Stimulated activated CD8-positive, alpha-beta memory T cell treated with anti-CD3 and anti-CD28 coated beads, Interleukin-15, amount 100 ng/mL, for 24 hours (primary cell): ENCODE measurements around the gene CALML4.
"Not testable (repeated sequence)": the region's sequence is repeated elsewhere in the genome, so short reads cannot be mapped to it uniquely, and the experiment has no call there.

Experiments
- DNase-seq: peaks from one replicate; pipeline ENCODE4 v3.0.0-alpha.2; 2020; ENCODE audit warnings: low read depth

CALML4 gene

GRCh38 chr15:68224546-68225250 is 19.6 kb upstream of the CALML4 start:
- no peak for DNase-seq

GRCh38 chr15:68224108-68224507 is 19.0 kb upstream of the CALML4 start:
- no peak for DNase-seq

- DNase-seq, result no peak
These were observed 18.0 kb upstream of the CALML4 start for GRCh38 chr15:68223171-68223570.

- not testable (repeated sequence) for DNase-seq
These were observed 17.3 kb upstream of the CALML4 start for GRCh38 chr15:68222432-68222743.

- not testable (repeated sequence) for DNase-seq
These were observed 16.6 kb upstream of the CALML4 start for GRCh38 chr15:68221530-68222431.

- DNase-seq, result no peak
These were observed 15.8 kb upstream of the CALML4 start for GRCh38 chr15:68220967-68221366.

GRCh38 chr15:68220489-68220888 is 15.4 kb upstream of the CALML4 start:
- no peak for DNase-seq

GRCh38 chr15:68218847-68219798 is 14.0 kb upstream of the CALML4 start:
- DNase-seq, result no peak

- no peak for DNase-seq
These were observed 13.2 kb upstream of the CALML4 start for GRCh38 chr15:68218331-68218730.

GRCh38 chr15:68217341-68217740 is 12.2 kb upstream of the CALML4 start:
- no peak for DNase-seq

- DNase-seq, result no peak
These were observed 9.7 kb upstream of the CALML4 start for GRCh38 chr15:68214838-68215254.

- DNase-seq, result no peak
These were observed 9.1 kb upstream of the CALML4 start for GRCh38 chr15:68213991-68214837.

- not testable (repeated sequence) for DNase-seq
These were observed 8.3 kb upstream of the CALML4 start for GRCh38 chr15:68213491-68213845.

GRCh38 chr15:68211656-68212320 is 6.7 kb upstream of the CALML4 start:
- DNase-seq, result no peak

GRCh38 chr15:68210821-68211655 is 5.9 kb upstream of the CALML4 start:
- DNase-seq, result peak; percentile 39

- no peak for DNase-seq
These were observed 5.3 kb upstream of the CALML4 start for GRCh38 chr15:68210409-68210756.

GRCh38 chr15:68209735-68210408 is 4.7 kb upstream of the CALML4 start:
- no peak for DNase-seq

GRCh38 chr15:68209272-68209671 is 4.1 kb upstream of the CALML4 start:
- DNase-seq, result no peak

GRCh38 chr15:68208636-68209240 is 3.6 kb upstream of the CALML4 start:
- DNase-seq, result no peak
